NK-92 treated with Interleukin-12 subunit alpha and Interleukin-12 subunit beta, amount 100 ng/mL, for 24 hours (cell line): ENCODE results near the gene TRERF1.

Experiments used
- DNase-seq: peaks from one replicate; lab custom pipeline; 2025; lab: John Stamatoyannopoulos, UW

Gene TRERF1

DNA sequence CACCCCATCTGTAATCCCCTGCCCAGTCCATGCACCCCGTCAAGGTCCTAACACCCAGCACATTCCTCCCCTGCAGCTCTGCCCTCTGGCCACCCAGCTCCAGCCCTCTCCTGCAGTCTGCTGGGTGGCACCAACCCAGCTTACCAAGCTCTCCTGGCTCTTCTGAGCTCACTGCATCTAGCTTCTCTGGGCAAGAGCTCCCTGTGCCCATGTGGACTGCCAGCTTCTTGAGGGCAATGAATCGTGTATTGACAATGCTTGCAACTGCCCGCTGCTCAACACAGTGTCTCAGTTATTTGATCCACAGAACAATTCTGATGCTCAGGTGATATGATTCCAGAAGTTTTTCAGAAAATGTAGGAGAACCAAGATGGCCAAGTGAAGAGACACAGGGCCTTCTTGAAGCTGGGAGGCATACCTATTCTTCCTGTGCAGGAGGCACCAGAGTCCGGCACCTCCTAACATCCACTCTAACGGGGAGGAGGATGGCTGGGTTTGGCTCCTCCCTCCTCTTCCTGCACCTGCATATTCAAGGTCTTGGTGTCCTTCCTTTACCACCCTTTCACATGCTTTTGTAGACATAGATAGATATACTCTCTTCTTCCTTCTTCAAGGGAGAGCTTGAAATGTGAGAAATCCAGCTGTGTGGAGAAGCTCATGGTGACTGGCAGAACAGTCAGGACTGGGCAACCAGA, 85.6 kb downstream of the TRERF1 start:
- no peak for DNase-seq

DNA sequence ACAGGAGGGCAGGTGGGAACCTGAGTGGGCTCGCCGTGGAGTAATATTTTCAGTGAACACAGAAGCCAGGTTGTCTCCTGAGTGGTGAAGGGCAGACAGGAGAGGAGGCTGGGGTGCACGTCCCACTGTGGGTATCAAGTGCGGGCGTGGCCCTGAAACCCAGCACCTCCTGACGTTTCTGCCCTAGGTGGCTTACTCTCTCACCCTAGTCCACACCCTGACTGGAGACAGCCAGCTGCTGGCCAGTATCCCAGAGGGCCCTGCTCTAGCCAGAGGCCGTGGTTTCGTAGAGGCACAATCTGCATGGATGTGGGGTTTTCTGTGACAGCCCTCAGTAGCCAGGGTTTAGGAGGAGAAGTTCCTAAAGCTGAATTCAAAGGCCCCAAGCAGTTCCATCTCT, 86.7 kb downstream of the TRERF1 start:
- DNase-seq, result no peak

DNA sequence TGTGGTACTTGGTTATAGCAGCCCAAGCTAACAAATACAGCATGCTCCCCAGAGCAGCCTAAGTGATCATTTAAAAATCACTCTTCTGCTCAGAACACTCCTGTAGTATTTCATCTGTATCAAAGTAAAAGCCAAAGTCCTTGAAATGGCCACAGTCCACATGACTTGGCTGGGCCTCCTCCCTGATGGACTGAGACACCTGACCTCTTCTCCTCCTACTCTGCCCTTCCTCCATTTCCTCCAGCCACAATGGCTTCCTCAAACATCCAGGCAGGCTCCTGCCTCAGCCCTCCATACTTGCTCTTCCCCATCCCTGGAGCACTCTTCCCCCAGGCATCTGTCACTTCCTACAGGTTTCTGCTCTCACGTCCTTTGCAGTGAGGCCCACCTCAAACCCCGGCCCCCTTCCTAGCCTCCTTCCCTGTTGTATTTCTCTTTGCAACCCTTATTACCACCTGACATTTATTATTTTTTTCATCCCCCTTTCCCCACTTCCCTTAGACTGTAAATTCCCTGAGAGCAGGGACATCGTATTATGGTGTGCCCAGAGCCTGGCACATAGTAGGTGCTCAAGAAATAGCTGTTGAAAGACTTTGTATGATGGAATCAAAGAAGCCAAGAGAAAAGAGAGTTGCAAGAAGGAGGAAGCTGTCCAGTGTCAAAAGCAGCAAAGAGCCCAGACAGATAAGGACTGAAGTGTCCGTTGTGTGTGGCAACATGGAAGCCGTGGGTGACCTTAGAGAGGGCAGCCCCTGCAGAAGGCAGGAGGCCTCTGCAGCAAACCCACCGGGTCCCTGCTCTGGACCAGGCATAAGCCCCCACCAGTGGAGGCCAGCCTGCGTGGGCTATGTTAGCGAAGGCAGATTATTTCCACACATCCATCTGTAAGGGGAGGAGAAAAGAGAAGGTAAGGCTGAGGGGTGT, 87.5 kb downstream of the TRERF1 start:
- DNase-seq, result no peak

DNA sequence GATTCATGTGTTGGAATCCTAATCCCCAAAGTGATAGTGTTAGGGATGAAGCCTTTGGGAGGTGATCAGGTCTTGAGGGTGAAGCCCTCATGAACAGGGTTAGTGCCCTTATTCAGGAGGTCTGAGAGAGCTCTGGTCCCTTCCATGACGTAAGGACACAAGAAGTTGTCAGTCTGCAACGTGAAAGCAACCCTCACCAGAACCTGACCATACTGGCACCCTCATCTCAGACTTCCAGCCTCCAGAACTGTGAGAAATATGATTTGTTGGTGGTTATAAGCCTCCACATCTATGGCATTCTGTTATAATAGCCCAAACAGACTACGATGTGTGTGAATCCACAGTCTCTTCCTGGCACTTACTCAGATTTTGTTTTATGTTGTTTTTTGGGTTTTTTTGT, 90.7 kb downstream of the TRERF1 start:
- DNase-seq, result no peak

DNA sequence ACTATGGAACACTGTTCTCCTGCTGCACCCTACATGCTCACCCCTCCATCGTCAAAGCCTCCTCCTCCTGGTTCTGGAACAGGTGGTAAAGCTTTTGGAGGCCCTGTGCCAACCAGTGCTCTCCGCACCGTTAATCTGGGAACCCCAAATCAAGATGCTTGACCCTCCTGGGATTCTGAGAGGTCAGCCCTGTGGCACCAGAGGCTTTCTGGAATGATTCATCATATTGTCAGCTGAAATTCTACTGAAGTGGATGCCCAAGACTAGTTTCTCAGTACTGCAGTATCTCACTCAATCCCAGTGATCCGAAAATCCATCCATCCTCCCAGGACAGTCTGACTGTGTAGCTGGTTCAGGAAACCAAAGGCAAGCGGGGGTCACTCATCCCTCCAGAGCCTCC, 92.7 kb downstream of the TRERF1 start:
- DNase-seq, result no peak

DNA sequence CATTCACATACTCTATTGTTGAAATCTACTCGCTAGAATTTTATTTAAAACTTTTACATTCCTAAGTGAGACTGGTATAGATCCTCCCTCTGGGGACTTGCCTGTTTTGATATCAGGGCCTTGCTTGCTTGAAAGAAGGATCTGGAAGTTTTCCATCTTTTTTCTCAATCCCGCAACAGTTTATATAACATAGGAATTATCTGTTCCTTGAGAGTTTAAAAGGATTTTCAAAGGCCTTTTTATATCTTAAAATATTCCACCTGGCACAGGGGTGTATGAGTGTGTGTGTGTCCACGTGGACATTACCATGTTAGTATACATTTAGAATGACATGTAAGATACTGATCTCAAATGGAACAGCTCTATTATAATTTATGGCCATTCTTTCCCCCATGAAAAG, 96.3 kb downstream of the TRERF1 start:
- no peak for DNase-seq

DNA sequence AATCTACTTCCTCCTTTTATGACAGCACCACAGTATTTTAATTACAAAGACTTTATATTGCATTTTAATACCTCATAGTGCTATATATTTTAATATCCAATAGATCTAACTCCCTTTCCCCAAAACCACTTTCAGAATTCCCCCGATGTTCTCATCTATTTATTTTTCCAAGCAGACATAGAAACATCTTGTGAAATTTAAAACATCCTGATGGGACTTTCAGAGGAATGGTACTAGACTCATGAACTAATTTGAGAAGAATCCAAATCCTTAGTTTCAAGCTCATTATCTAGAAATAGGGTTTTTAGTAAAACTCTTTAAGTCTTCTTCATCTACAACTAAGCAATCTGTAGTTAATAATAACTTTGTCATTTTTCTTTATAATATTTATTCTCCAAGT, 97.0 kb downstream of the TRERF1 start:
- no peak for DNase-seq

DNA sequence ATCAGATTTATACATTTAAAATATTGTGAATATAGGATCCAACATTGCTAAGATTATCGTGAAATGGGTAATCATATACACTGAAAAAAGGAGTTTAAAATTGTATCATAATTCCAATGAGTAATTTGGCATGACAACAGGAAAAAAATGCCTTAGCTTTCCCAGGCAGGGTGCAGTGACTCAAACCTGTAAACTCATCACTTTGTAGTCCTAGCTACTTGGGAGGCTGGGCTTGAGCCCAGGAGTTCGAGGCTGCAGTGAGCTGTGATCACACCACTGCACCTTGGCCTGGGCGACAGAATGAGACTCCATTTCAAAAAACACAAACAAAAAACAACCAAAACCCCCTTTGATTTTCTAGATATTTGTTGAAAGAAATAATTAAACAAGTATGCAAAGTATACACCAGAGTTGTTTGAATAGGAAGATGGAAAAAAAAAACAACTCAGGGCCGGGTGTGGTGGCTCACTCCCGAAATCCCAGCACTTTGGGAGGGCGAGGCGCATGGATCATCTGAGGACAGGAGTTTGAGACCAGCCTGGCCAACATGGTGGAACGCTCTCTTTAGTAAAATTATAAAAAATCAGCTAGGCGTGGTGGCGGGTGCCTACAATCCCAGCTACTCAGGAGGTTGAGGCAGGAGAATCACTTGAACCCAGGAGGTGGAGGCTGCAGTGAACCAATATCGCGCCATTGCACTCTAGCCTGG, 98.7 kb downstream of the TRERF1 start:
- no peak for DNase-seq

DNA sequence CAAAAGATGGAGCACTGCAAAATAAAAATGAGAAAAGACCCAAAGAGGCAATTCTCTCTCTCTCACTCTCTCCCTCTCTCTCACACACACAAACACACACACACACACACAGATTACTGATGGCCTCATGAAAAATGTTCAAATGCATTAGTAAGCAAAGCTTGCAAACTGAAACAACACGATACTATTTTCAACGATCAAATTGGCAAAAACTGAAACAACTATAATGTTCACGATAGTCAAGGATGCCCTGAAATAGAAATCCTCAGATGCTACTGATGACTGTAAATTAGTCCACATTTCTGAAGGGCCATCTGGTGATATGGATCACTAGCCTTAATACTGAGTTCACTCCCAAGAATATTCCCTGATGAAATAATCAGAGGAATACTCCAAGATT, 100.8 kb downstream of the TRERF1 start:
- DNase-seq, result no peak

DNA sequence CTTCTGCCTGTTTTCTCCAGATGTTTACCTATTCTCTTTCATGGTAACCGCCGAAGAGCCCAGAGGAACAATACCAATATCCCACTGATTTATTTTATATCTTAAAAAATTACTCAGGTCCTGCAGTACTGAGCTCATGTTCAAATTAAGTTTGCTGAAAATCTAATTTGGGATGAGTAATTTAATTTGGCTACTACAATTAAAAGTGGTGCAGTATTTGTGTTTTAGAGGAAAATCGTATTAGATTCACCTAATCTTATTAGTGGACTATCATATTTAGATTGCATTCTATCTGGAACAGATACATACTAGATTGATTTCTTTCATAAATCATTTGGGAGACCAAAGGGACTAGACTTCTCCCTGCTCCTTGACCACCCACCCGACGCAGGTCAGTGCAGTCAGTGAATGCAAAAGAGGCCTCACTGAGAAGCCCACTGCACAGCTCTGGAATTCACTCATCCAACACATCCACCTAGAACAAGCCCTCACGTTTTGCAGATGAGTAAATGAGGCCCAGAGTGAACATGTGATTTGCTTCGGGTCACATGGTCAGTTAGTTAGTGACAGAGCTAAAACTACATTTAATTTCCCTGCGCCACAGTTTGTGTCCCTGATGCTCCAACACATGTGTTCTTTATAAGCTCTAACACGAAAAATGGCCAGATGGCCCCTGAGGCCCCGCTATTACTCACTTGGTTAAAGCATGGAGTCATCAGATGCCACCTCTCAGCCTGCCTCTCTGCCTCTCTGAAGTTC, 101.8 kb downstream of the TRERF1 start:
- DNase-seq, result no peak

DNA sequence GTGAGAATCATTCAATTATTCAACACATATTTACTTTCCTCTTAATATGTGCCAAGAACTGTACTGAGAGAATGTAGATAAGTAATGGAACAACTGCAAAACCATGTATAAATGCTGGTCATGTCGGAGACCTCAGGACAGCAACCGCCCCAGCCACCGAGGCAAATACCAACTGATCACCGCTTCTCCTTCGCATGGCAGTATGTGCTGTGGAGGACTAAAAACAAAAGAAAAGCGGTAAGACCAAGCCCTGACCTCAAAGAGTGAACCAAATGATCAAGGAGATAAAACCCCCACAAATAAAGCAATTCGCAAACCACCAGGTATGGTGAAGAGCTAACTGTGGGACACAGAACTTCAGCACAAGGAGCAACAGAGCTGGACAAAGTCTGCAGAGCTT, 104.3 kb downstream of the TRERF1 start:
- DNase-seq, result no peak

DNA sequence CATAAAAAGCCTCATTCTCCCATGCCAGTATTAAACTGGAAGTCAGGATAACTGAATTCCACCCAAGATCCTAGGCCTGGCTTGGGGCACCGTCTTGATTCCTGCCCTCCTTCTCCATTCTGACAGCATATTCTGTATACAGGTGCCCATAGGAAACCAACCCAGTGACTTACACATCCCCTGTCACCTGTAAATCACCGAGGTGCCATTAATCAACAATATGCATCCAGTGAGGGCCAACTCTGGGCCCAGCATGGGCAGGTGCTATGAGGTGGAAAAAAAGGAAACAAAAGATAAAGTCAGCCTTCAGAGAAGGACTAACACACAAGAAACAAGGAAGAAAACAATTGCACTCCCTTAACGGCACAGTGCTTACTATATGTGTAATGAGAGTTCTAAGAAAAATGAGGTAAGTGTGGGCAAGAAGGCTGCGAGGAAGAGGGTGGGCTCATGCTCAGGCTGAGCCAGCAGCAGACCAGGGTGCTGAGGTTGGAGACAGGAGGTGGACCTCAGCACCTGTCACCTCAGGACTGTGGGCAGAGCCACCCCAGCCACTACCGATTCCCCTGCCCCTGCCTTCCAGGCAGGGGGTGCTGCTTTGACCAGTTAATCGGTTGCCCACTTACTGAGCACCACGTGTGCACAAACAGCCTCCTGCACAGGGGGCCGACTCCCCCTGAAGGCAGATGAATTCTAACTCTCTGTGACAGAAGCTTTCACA, 105.9 kb downstream of the TRERF1 start:
- DNase-seq, result peak; percentile 43

DNA sequence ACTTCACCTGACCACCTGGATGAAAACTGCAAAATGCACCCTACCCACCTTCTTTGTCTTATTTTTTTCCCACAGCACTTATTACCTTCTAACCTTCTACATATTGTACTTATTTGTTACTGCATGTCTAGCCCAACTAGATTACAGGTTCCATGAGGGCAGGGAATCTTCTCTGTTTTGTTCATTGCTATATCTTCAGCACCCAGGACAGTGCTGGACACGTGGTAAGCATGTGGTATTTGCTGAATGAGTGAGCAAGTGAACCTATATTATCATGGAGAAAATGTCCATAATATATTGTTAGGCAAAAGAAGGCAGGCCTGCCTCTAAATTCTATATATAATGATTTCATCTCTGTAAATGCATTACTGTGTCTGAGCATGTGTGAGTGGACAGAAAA, 107.0 kb downstream of the TRERF1 start:
- no peak for DNase-seq

DNA sequence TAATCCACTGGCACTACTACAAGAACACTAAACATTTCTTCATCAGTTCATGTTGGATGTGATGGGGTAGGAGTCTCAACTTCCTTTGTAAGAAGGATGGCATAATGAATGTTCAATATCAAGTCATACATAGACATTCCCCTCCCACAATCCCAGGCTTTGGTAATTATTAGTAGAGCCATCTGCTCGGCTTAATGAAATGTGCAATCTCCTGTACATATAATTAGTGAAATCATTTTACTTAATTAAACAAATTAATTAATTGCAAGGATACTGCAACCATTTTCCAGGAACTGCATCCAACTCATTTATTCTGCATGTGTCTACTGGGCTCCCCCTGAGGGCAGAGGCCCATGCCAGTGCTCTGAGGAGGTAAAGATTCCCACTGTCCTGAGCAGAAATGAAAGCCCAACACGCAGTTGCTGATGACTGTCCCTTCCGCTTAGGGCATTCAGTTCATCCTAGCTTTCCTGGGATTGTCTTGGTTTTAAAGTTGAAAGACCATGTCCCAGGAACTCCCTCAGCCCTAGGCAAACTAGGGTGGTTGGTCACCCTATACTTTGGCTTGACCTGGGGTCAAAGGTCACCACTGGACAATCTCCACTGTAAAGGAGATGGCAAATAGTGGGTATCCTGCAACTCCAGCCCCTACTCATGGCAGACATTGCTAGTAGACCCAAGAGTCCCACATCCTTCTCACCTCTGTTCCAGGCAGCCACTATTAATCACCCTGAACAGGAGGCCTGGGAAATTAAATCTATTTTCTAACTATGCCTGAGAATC, 109.8 kb downstream of the TRERF1 start:
- no peak for DNase-seq

DNA sequence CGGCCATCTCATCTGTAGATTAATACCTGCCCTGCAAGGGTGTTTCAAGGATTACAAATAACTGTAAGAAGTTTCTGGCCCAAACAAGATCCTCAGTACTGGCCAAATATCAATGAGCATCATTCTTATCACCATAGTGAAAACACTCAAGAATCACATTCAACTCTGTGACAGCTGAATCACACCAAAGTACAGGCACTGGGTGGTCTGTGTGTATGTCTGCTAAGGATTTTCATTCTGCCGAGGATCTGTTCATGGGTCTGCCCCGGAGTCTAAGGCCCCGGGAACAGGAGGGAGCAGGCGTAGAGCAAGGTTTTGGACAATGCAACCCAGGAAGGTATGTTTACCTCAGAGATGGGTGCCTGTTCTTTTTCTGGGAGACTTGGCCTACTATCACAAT, 110.5 kb downstream of the TRERF1 start:
- no peak for DNase-seq

DNA sequence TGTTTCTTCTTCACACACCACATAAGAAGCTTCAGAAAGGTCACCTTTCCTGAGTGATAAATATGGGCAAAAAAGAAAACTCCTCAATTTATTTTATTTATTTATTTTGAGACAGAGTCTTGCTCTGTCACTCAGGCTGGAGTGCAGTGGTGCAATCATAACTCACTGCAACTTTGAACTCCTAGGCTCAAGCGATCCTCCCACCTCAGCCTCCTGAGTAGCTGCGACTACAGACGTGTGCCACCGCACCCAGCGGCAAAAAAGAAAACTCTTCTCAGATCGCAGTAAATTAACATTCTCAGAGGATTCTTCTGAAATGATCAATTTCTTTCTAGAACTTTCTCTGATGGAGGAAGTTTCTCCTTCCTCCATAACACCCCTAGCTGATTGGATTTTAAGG, 111.2 kb downstream of the TRERF1 start:
- no peak for DNase-seq

DNA sequence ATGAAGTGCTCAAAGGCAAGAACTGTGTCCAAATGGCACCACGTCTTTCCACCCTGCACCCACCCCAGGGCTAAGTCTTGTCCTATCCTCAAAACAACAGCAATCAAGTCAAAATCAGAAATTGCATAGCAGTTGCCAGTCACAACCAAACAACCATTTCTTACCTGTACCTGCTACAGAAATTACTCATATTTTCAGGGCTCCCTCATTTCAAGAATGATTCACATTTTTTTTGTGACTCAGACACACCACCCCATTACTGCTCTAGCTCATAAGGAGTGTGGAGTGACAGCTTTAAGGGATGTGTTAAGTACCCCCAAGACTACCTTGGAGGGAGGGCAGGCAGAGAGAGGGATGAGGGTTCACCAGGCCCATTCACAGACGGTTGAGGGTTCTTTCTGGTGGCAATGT, 111.7 kb downstream of the TRERF1 start:
- peak; percentile 16 for DNase-seq

DNA sequence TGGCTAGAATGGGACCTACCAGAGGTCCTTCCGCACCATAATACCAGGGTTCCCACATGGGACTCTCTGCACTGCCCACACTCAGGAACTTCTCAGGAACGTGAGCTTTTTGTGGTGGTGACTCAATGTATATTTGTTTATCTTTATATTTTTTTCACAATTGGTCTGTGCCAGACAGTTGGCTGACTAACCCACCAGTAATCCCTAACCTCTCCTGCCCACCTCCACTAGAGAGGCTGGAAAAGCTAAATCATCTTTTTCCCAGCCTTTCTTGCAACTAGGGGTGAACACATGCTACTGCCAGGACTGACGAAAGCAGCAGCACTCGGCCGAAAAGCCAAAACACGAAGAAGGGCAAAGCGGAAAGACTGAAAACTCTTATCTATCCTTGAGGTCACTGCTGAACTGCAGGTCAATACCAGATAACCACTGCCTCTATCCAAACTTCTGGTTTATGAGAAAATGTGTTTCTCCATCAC, 112.9 kb downstream of the TRERF1 start:
- no peak for DNase-seq

DNA sequence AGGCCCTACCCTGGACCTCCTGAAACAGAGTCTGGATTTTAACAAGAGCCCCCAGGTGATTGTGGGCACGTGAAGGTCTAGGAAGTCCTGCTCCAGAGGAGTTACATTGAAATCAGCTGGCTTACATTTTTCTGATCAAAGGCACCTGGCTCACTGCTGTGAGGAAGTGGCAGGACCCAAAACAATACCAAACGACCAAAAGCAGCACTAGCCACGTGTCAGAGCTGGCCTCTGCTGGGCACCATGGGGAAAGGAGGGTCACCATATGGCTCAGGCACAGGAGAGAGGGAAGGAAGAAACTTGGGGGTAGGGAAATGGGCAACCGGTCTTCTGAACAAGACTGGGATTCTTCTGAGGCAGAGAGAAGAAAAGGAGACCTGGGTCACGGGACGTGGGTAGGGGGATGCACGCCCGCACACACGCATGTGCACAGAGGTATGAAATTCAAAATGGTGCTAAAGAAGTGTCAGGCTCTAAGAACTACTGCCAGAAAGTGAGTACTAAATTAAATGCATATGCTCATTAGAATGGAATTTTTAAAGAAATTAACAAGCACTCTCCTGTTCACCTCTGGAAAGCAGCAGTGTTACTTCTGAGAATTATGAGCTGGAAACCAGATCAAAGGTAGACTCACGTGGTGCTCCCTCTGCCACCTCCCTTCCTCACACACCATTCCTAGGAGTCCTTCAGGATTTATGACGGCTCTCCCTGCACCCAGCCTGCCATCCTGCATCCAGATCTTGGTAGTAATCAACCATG, 113.6 kb downstream of the TRERF1 start:
- DNase-seq, result no peak

DNA sequence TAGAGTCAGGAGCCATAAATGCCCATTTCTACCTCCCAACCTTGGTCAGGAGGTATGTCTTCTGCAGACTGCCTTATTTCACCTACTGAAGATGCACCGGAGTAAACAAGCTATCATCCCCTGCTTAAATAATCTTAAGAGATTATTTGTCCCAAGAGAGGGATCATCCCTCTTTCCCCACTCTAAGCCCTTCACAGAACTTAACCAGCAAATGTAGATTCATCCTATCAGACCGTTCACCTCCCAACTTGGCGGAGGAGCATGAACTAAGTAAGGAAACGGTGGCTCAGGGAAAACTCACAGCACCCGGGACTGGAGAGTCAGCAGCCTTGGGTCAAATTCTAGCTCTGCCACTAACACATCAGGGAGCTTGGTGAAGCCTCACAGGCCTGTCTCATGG, 115.3 kb downstream of the TRERF1 start:
- no peak for DNase-seq
